B cell (primary cell): Measurements from ENCODE around the gene AMZ1. TPM values are rescaled to one million over a fixed set of nuclear protein-coding genes. Genes with fewer than 3 reads are reported as not detected.

ENCODE experiments used
- ATAC-seq: fragments of 200-7000 bp; cut with Tn5 transposase; one replicate; pipeline ENCODE4 v1.10.0; 2021; ENCODE audit warnings: low read depth, mild to moderate bottlenecking, moderate number of reproducible peaks, moderate library complexity
- CTCF ChIA-PET: fragments of 350-600 bp; sonication (Branson Sonifier 250); formaldehyde crosslinking; loops from one replicate; lab custom pipeline; 2021; ENCODE audit warnings: antibody characterized with exemption, inconsistent platforms; lab: Charles Lee
- POLR2A ChIA-PET: fragments of 350-600 bp; sonication (Branson Sonifier 250); formaldehyde crosslinking; loops from one replicate; lab custom pipeline; 2021; ENCODE audit warnings: antibody characterized with exemption; lab: Charles Lee
- DNase-seq: peaks from one replicate; pipeline ENCODE4 v3.0.0; 2013
- H2AFZ ChIP-seq: 2 replicates; pipeline ENCODE4 v1.6.1; 2012; ENCODE audit warnings: mild to moderate bottlenecking, low read depth, low read length; ENCODE audit not compliant: insufficient read depth, poor library complexity, severe bottlenecking
- H3K27ac ChIP-seq, 2 donors: 1 replicate in 1 of 2; 2 replicates in 1 of 2; pipeline ENCODE4 v1.5.1; 2012 to 2013; ENCODE audit warnings: low read length in 2 of 2, mild to moderate bottlenecking in 2 of 2, moderate library complexity in 1 of 2
- H3K27me3 ChIP-seq, 4 experiments: fragments of 200-600 bp in 1 of 4; sonication (generic) in 1 of 4; replicated peaks in 1 of 4; 1 replicate in 2 of 4; 2 replicates in 2 of 4; pipeline versions ENCODE4 v1.6.1 to v1.7.0; 2013 to 2016; ENCODE audit warnings: low read length in 3 of 4, mild to moderate bottlenecking in 2 of 4, mixed read lengths in 1 of 4, moderate library complexity in 1 of 4; ENCODE audit not compliant: insufficient read depth in 4 of 4, control insufficient read depth in 3 of 4; ENCODE audit errors: control extremely low read depth in 1 of 4
- H3K36me3 ChIP-seq, 2 experiments: replicated peaks in 1 of 2; 1 replicate in 1 of 2; 2 replicates in 1 of 2; pipeline versions ENCODE4 v1.6.1 to v1.7.1; 2013; ENCODE audit warnings: low read length in 1 of 2; ENCODE audit not compliant: insufficient read depth in 2 of 2, control insufficient read depth in 1 of 2; ENCODE audit errors: control extremely low read depth in 1 of 2, extremely low read depth in 1 of 2
- H3K4me1 ChIP-seq, 2 donors: fragments of 200-600 bp in 1 of 2; sonication (generic) in 1 of 2; 1 replicate in 1 of 2; 2 replicates in 1 of 2; pipeline versions ENCODE4 v1.5.1 to v1.6.1; 2013 to 2017; ENCODE audit warnings: low read length in 2 of 2; ENCODE audit not compliant: control insufficient read depth in 2 of 2, insufficient read depth in 2 of 2
- H3K4me2 ChIP-seq: replicated peaks from 2 replicates; pipeline ENCODE3; 2012; ENCODE audit warnings: mild to moderate bottlenecking, low read depth, low read length; ENCODE audit not compliant: poor library complexity, severe bottlenecking
- H3K4me3 ChIP-seq, 5 experiments: fragments of 200-600 bp in 1 of 5; sonication (generic) in 1 of 5; 1 replicate in 3 of 5; 2 replicates in 2 of 5; pipeline versions ENCODE4 v1.5.1 to v1.7.0; 2011 to 2016; ENCODE audit warnings: low read length in 4 of 5, mild to moderate bottlenecking in 4 of 5, low read depth in 2 of 5, control low read depth in 1 of 5, moderate library complexity in 1 of 5; ENCODE audit not compliant: insufficient read depth in 1 of 5; ENCODE audit errors: control extremely low read depth in 1 of 5, extremely low read depth in 1 of 5
- H3K79me2 ChIP-seq: fragments of 200-600 bp; sonication (generic); one replicate; pipeline ENCODE4 v1.6.0; 2016; ENCODE audit warnings: low read length; ENCODE audit not compliant: control insufficient read depth, insufficient read depth
- H3K9ac ChIP-seq: fragments of 200-600 bp; sonication (generic); 2 replicates; pipeline ENCODE4 v1.6.1; 2017; ENCODE audit warnings: mild to moderate bottlenecking, low read length, moderate library complexity
- H3K9me3 ChIP-seq, 3 donors: one replicate each; pipeline versions ENCODE4 v1.6.1 to v1.7.1; 2013; ENCODE audit warnings: low read length in 2 of 3; ENCODE audit not compliant: control insufficient read depth in 2 of 3, insufficient read depth in 1 of 3; ENCODE audit errors: control extremely low read depth in 1 of 3
- H4K20me1 ChIP-seq: 2 replicates; pipeline ENCODE4 v1.6.0; 2012; ENCODE audit warnings: mild to moderate bottlenecking, low read length; ENCODE audit not compliant: insufficient read depth, control insufficient read depth, poor library complexity, severe bottlenecking
- H3K27ac Mint-ChIP-seq: one replicate; pipeline ENCODE4 v1.8.0; 2021; ENCODE audit warnings: mixed read lengths
- H3K27me3 Mint-ChIP-seq: one replicate; pipeline ENCODE4 v1.8.0; 2021; ENCODE audit warnings: mixed read lengths
- H3K4me1 Mint-ChIP-seq: one replicate; pipeline ENCODE4 v1.8.0; 2021; ENCODE audit warnings: mixed read lengths
- H3K4me3 Mint-ChIP-seq: one replicate; pipeline ENCODE4 v1.8.0; 2021; ENCODE audit warnings: mixed read lengths
- H3K9me3 Mint-ChIP-seq: one replicate; pipeline ENCODE4 v1.8.0; 2022; ENCODE audit warnings: mixed read lengths; ENCODE audit not compliant: insufficient read depth
- EZH2 ChIP-seq: IDR thresholded peaks from 2 replicates; pipeline ENCODE4 v1.6.1; 2012; ENCODE audit warnings: borderline replicate concordance, low read depth, mild to moderate bottlenecking, moderate library complexity, low read length; ENCODE audit not compliant: insufficient read depth, poor library complexity, severe bottlenecking
- WGBS: methylation state at CpG from one replicate; pipeline ENCODE4 v1.1.5; 2013; ENCODE audit warnings: missing lambda C conversion rate; ENCODE audit not compliant: insufficient coverage; 5-methylcytosine and 5-hydroxymethylcytosine counted together
- intact Hi-C: fragments of 100-400 bp; cut with micrococcal nuclease; formaldehyde crosslinking; loops from one replicate; pipeline ENCODE4 v1.10.0; 2022
- polyA plus RNA-seq: library from polyadenylated mRNA; depleted of rRNA; stranded (reverse); fragments of >200 nt; gene quantifications from 2 replicates; pipeline ENCODE4 v1.2.3, GENCODE V29; 2012
- total RNA-seq, 2 donors: library from RNA; stranded (reverse); fragments of 120-200 nt in 1 of 2; gene quantifications; 1 replicate in 1 of 2; 2 replicates in 1 of 2; pipeline versions ENCODE4 v1.2.3 to v1.2.4, GENCODE V29; 2013 to 2022
- TF ChIP-seq, protein P1 (sequence below): fragments of 200-600 bp; IDR thresholded peaks from one replicate; pipeline ENCODE4 v1.8.0; 2022; ENCODE audit warnings: antibody characterized with exemption, mild to moderate bottlenecking

AMZ1 gene
- total and polyA plus RNA-seq, 2 donors (not counting 1 experiment from before 2014, with no cell fraction given) = 0.73 to 13.2 TPM

- Histone ChIP-seq H3K79me2 (peaks cover 43% of the 10 kb centered on the region), H3K27ac (peak overlapping the region in 1 of 2 donors; percentile 11), H4K20me1 (peaks cover 28% of the 10 kb centered on the region), H3K9me3 (no peaks in the 10 kb centered on the region), H3K27me3 (no peaks in the 10 kb centered on the region), H3K4me2 (no peak overlapping the region), H3K4me1 (peaks cover 7 to 10% of the 10 kb centered on the region in 2 donors), H3K4me3 (no peak overlapping the region), H3K36me3 (peaks cover 0 to 30% of the 10 kb centered on the region in 2 experiments), H3K9ac (no peak overlapping the region), H2AFZ (no peak overlapping the region)
- peak; percentile 73 for ATAC-seq
- H3K9me3 Mint-ChIP-seq = no peaks in the 10 kb centered on the region
- no peaks in the 10 kb centered on the region for H3K27me3 Mint-ChIP-seq
- intact Hi-C loops = no loop called here
- TF ChIP-seq, protein P1, sequence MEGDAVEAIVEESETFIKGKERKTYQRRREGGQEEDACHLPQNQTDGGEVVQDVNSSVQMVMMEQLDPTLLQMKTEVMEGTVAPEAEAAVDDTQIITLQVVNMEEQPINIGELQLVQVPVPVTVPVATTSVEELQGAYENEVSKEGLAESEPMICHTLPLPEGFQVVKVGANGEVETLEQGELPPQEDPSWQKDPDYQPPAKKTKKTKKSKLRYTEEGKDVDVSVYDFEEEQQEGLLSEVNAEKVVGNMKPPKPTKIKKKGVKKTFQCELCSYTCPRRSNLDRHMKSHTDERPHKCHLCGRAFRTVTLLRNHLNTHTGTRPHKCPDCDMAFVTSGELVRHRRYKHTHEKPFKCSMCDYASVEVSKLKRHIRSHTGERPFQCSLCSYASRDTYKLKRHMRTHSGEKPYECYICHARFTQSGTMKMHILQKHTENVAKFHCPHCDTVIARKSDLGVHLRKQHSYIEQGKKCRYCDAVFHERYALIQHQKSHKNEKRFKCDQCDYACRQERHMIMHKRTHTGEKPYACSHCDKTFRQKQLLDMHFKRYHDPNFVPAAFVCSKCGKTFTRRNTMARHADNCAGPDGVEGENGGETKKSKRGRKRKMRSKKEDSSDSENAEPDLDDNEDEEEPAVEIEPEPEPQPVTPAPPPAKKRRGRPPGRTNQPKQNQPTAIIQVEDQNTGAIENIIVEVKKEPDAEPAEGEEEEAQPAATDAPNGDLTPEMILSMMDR = no peak
- TF ChIP-seq EZH2 = no peak
- H3K4me3 Mint-ChIP-seq = peak overlapping the region; percentile 63
- ChIA-PET CTCF (interaction anchor here (1.1 to 3.6 kb wide), 3 partner anchors 10 to 48 kb away, joined by 4 to 18 read pairs (median 4); no protein-coding TSS in a partner anchor), POLR2A (interaction anchor here (1.2 kb wide), 1 partner anchor 15 kb away, joined by 4 read pairs; no protein-coding TSS in a partner anchor)
- peak overlapping the region; percentile 89 for H3K27ac Mint-ChIP-seq
- 63% methylated on average over 10 of the region's 12 CpGs for WGBS
- DNase-seq = no peak
- peaks cover 37% of the 10 kb centered on the region for H3K4me1 Mint-ChIP-seq
Observed at GRCh38 chr7:2757904-2758672, 70.1 kb downstream of the AMZ1 start.
